Psoas muscle (tissue), 8 donors: ENCODE results near the gene CLDN4. TPM values are rescaled to one million over a fixed set of nuclear protein-coding genes. Genes with fewer than 3 reads are reported as not detected.

Experiments
- ATAC-seq, 4 donors: fragments of 200-7000 bp; cut with Tn5 transposase; one replicate each; pipeline ENCODE4 v1.9.1; 2020; ENCODE audit warnings: moderate library complexity in 3 of 4, mild to moderate bottlenecking in 2 of 4
- DNase-seq, 2 donors: peaks; one replicate each; pipeline ENCODE4 v3.0.0-alpha.2; 2020
- H3K27ac ChIP-seq: fragments of 200-600 bp; one replicate; pipeline ENCODE4 v1.8.0; 2022
- H3K27me3 ChIP-seq, 3 donors: fragments of 200-600 bp in 1 of 3; one replicate each; pipeline versions ENCODE4 v1.6.1 to v1.8.0; 2013 to 2022; ENCODE audit warnings: low read length in 2 of 3, mild to moderate bottlenecking in 2 of 3, moderate library complexity in 1 of 3; ENCODE audit not compliant: insufficient read depth in 3 of 3
- H3K36me3 ChIP-seq, 2 donors: fragments of 200-600 bp in 1 of 2; one replicate each; pipeline versions ENCODE4 v1.6.1 to v1.8.0; 2013 to 2022; ENCODE audit warnings: low read depth in 1 of 2, mild to moderate bottlenecking in 1 of 2, moderate library complexity in 1 of 2; ENCODE audit not compliant: insufficient read depth in 1 of 2
- H3K4me1 ChIP-seq: fragments of 200-600 bp; one replicate; pipeline ENCODE4 v1.8.0; 2022
- H3K4me3 ChIP-seq: fragments of 200-600 bp; one replicate; pipeline ENCODE4 v1.8.0; 2022; ENCODE audit warnings: mild to moderate bottlenecking
- H3K9me3 ChIP-seq: fragments of 200-600 bp; one replicate; pipeline ENCODE4 v1.8.0; 2022
- WGBS, 3 donors: extraction: QIAGEN DNeasy Blood & Tissue Kit; methylation state at CpG; one replicate each; pipeline versions ENCODE4 v1.1.6 to v1.1.7; 2013; 5-methylcytosine and 5-hydroxymethylcytosine counted together
- intact Hi-C, 2 donors: fragments of 100-400 bp; cut with DNase I; formaldehyde crosslinking; loops; one replicate each; pipeline versions ENCODE4 v1.11.0 to v1.14.2; 2022
- polyA plus RNA-seq, 3 donors: library from polyadenylated mRNA; stranded (reverse); fragments of 200-250 nt; gene quantifications; one replicate each; pipeline ENCODE4 v1.2.3, GENCODE V29; 2013
- total RNA-seq, 4 donors: library from RNA; stranded (reverse); fragmentation: NEBNext Ultra II Directional in 2 of 4; extraction: Animal tissue kit (Norgen Biotek cat#: 25700) in 2 of 4; gene quantifications; one replicate each; pipeline versions ENCODE4 v1.2.1 to v1.2.4, GENCODE V29; 2021 to 2023
- TF ChIP-seq, protein P1 (sequence below): fragments of 200-600 bp; IDR thresholded peaks from one replicate; pipeline ENCODE4 v1.8.0; 2022; ENCODE audit warnings: antibody characterized with exemption
- donor health status: healthy with polysubstance abuse.
- donor health status: DM: no; HTN: no; CAD: no; lungs with moderate emphysema.
- donor health status: Bipolar disorder and iron deficiency.
- donor health status: healthy.
- donor health status: DM: yes; HTN: yes; CAD: no.
- donor health status: DM: no; HTN: no; CAD: no.
- donor health status: DM: no; HTN: no; CAD: no.
- donor health status: DM: yes; HTN: yes; CAD: no.

Gene CLDN4
- total and polyA plus RNA-seq, 7 donors = 0.10 to 0.16 (median 0.15) TPM; not detected in 3

DNA sequence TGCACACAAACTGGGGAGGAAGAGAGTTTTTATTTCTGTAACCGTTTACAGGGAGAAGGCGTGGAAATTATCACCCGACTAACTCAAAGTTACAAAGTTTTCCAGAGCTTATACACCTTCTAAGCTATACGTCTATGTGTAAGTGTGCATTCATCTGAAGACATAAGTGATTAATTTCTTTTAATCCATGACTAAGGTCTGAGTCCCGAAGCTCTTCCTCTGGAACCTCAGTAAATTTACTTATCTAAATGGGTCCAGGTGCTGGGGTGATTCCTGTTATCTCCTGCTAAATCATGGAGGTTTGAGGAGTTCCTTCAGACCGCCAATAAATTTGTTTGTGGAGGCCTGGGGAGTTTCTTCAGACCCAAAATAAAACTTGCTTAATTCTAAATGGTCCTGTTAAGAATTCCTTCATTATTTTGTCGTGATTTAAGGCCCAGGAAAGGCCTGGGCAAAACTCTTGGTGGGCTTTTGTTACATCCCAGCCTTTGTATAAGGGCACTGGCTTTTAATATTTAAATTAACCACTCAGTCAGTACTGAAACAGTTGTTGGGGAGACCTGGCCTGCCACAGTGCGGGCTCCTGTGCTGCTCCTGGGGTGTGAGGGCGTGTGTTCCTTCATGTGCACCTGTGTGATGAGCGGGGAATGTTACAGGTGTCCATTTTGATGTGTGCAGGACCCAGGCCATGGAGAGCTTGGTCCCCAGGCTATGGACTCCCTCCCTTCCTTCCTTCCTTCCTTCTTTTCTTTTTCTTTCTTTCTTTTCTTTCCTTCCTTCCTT lies 17.3 kb downstream of the CLDN4 start:
- Histone ChIP-seq H3K27me3 (no peaks in the 10 kb centered on the region), H3K4me3 (no peak overlapping the region), H3K4me1 (peaks cover 8% of the 10 kb centered on the region), H3K27ac (no peak overlapping the region), H3K36me3 (no peaks in the 10 kb centered on the region), H3K9me3 (no peaks in the 10 kb centered on the region)
- DNase-seq = no peak
- WGBS, 3 donors = 88 to 91% (median 89%) methylated on average over 10 of the region's 10 CpGs
- TF ChIP-seq, protein P1, sequence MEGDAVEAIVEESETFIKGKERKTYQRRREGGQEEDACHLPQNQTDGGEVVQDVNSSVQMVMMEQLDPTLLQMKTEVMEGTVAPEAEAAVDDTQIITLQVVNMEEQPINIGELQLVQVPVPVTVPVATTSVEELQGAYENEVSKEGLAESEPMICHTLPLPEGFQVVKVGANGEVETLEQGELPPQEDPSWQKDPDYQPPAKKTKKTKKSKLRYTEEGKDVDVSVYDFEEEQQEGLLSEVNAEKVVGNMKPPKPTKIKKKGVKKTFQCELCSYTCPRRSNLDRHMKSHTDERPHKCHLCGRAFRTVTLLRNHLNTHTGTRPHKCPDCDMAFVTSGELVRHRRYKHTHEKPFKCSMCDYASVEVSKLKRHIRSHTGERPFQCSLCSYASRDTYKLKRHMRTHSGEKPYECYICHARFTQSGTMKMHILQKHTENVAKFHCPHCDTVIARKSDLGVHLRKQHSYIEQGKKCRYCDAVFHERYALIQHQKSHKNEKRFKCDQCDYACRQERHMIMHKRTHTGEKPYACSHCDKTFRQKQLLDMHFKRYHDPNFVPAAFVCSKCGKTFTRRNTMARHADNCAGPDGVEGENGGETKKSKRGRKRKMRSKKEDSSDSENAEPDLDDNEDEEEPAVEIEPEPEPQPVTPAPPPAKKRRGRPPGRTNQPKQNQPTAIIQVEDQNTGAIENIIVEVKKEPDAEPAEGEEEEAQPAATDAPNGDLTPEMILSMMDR = no peak
- ATAC-seq = no peak
- intact Hi-C loops = no loop called here

DNA sequence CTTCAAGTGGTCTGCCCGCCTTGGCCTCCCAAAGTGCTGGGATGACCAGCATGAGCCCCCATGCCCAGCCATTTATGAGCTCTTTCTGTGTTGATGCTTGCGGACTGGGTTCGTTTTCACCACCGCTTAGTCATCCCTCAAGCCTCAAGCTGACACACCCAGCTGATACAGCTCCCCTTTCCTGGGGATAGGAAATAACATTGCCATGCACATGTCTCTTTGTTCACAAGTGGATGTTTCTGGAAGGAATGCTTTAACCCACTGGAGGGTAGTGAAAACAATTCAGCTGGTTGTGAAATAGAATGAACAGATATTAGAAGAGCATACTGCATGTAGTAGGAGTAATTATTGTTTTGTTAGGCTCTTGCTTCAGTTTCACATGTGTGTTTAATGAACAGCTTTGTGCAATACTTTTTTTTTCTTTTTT lies 20.0 kb downstream of the CLDN4 start:
- H3K4me1 ChIP-seq = peaks cover 8% of the 10 kb centered on the region
- 70 to 75% (median 75%) methylated on average over 4 of the region's 4 CpGs for WGBS, 3 donors
- no peaks in the 10 kb centered on the region for H3K36me3 ChIP-seq
- peak in 1 of 2 donors; percentile 47 for DNase-seq
- no peak overlapping the region for H3K4me3 ChIP-seq
- no peaks in the 10 kb centered on the region for H3K27me3 ChIP-seq
- intact Hi-C loops = loop anchor here in 1 of 2 donors (5.0 to 10.0 kb wide), 2 partner anchors 116 to 243 kb away; partner anchors contain the start of gene ABHD11
- TF ChIP-seq, protein P1 = no peak
- peak; percentile 38 to 64 (median 55) for ATAC-seq
- no peaks in the 10 kb centered on the region for H3K9me3 ChIP-seq
- peak overlapping the region; percentile 67 for H3K27ac ChIP-seq

DNA sequence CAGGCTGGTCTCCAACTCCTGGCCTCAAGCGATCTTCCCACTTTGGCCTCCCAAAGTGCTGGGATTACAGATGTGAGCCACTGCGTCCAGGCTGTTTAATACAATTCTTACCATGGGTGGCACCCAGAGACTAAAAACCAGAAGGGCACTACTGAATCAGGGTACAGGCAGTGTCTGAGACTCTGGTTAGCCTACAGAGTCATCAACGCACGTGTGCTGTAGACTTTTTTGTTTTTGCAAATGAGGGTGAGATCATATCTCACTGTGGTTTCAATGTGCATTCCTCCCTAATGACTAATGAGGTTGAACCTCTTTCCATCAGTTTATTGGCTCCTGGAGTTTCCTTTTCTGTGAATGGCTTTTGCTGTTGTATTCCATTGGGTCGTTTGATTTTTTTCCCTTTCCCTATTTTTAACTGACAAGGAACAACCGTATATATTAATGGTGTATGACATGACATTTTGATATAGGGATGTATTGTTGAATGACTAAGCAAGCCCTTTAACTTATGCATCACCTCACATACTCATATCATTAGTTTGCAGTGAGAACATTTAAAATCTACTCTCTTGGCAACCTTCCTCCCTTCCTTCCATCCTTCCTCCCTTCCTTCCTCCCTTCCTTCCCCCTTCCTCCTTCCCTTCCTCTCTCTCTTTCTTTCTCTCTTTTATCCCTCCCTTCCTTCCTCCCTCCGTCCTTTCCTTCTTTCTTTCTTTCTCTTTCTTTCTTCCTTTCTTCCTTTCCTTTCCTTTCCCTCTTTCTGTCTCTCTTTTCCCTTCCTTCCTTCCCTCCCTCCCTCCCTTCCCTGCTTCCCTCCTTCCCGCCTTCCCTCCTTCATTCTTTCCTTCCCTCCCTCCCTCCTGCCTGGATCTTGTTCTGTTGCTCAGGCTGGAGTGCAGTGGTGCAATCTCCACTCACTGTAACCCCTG lies 20.9 kb downstream of the CLDN4 start:
- ATAC-seq (peak; percentile 64 to 76 (median 75)), DNase-seq (no peak)
- Histone ChIP-seq H3K27me3 (peaks cover 0 to 2% (median 0%) of the 10 kb centered on the region in 3 donors), H3K9me3 (no peaks in the 10 kb centered on the region), H3K4me1 (peaks cover 8% of the 10 kb centered on the region), H3K36me3 (no peaks in the 10 kb centered on the region), H3K27ac (peak overlapping the region; percentile 67), H3K4me3 (no peak overlapping the region)
- 42 to 45% (median 44%) methylated on average over 8 of the region's 8 CpGs for WGBS, 3 donors
- intact Hi-C loops = loop anchor here in 1 of 2 donors (5.0 to 10.0 kb wide), 2 partner anchors 117 to 244 kb away; partner anchors contain the start of gene ABHD11
- TF ChIP-seq, protein P1 = no peak

DNA sequence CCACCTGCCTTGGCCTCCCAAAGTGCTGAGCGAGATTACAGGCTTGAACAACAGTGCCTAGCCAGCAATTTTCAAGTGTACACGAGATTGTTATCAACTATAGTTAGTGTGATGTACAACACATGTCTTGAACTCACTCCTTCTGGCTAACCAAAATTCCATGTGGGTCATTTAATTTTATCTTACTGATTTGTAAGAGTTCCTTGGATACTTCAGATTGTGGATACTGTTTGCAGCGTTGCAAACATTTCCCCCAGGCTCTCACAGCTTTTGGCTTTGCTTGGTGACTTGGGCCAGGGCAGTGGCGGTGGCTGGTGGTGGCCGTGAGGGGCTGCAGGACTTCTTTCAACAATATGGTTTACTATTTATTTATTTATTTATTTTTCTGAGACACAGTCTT lies 21.7 kb downstream of the CLDN4 start:
- no peak overlapping the region for H3K27ac ChIP-seq

More for the DNA sequence above, 21.7 kb downstream of the CLDN4 start:
- H3K27me3 ChIP-seq = peaks cover 0 to 6% (median 0%) of the 10 kb centered on the region in 3 donors
- no peaks in the 10 kb centered on the region for H3K9me3 ChIP-seq
- no peaks in the 10 kb centered on the region for H3K36me3 ChIP-seq
- H3K4me3 ChIP-seq = no peak overlapping the region
- intact Hi-C loops = loop anchor here in 1 of 2 donors (5.0 to 10.0 kb wide), 2 partner anchors 118 to 245 kb away; partner anchors contain the start of gene ABHD11
- WGBS, 3 donors = 77 to 82% (median 81%) methylated on average over 5 of the region's 5 CpGs
- H3K4me1 ChIP-seq = peaks cover 8% of the 10 kb centered on the region
- DNase-seq = no peak
- ATAC-seq = no peak
- TF ChIP-seq, protein P1 = no peak
